ENCODE measurements around the gene POU2F2. TPM values are rescaled to one million over a fixed set of nuclear protein-coding genes. Genes with fewer than 3 reads are reported as not detected.

Gene POU2F2
- total RNA-seq (2014; rRNA removed; shearing (Covaris generic); ENCODE audit: low replicate concordance) = not detected in 2 replicates

GRCh38 chr19:42132030-42132628 is at the start of gene POU2F2:
Gene POU2F2 (minus strand): TSS chr19:42132446. CDS start chr19:42132411, 35 bp downstream.
- in situ Hi-C loops (cut with HindIII; ENCODE audit: low pct_unique_long_range_greater_than_20kb, low sequenced_read_pairs) = no loop called here
- DNase-seq (ENCODE audit: low read depth) = no peak

GRCh38 chr19:42178791-42179674 is 46.8 kb upstream of the POU2F2 start:
- in situ Hi-C loops (cut with HindIII; ENCODE audit: low pct_unique_long_range_greater_than_20kb, low sequenced_read_pairs) = no loop called here
- no peak for DNase-seq (ENCODE audit: low read depth)

GRCh38 chr19:42177686-42178019 is 45.4 kb upstream of the POU2F2 start:
- in situ Hi-C loops (cut with HindIII; ENCODE audit: low pct_unique_long_range_greater_than_20kb, low sequenced_read_pairs) = no loop called here
- no peak for DNase-seq (ENCODE audit: low read depth)

- DNase-seq (ENCODE audit: low read depth) = peak; percentile 78
- in situ Hi-C loops (cut with HindIII; ENCODE audit: low pct_unique_long_range_greater_than_20kb, low sequenced_read_pairs) = no loop called here
Measured at GRCh38 chr19:42176990-42177685, 44.9 kb upstream of the POU2F2 start.

GRCh38 chr19:42176649-42176989 is 44.4 kb upstream of the POU2F2 start:
- in situ Hi-C loops (cut with HindIII; ENCODE audit: low pct_unique_long_range_greater_than_20kb, low sequenced_read_pairs) = no loop called here
- no peak for DNase-seq (ENCODE audit: low read depth)

- in situ Hi-C loops (cut with HindIII; ENCODE audit: low pct_unique_long_range_greater_than_20kb, low sequenced_read_pairs) = no loop called here
Measured at GRCh38 chr19:42175952-42176648, 43.9 kb upstream of the POU2F2 start.

GRCh38 chr19:42174958-42175734 is 42.9 kb upstream of the POU2F2 start:
- DNase-seq (ENCODE audit: low read depth) = no peak
- in situ Hi-C loops (cut with HindIII; ENCODE audit: low pct_unique_long_range_greater_than_20kb, low sequenced_read_pairs) = no loop called here

More at GRCh38 chr19:42175952-42176648, 43.9 kb upstream of the POU2F2 start:
- DNase-seq (ENCODE audit: low read depth) = no peak

- in situ Hi-C loops (cut with HindIII; ENCODE audit: low pct_unique_long_range_greater_than_20kb, low sequenced_read_pairs) = no loop called here
- no peak for DNase-seq (ENCODE audit: low read depth)
Measured at GRCh38 chr19:42174188-42174587, 41.9 kb upstream of the POU2F2 start.

GRCh38 chr19:42173695-42174094 is 41.4 kb upstream of the POU2F2 start:
- in situ Hi-C loops (cut with HindIII; ENCODE audit: low pct_unique_long_range_greater_than_20kb, low sequenced_read_pairs) = no loop called here
- no peak for DNase-seq (ENCODE audit: low read depth)

GRCh38 chr19:42172261-42172660 is 40.0 kb upstream of the POU2F2 start:
- no peak for DNase-seq (ENCODE audit: low read depth)
- in situ Hi-C loops (cut with HindIII; ENCODE audit: low pct_unique_long_range_greater_than_20kb, low sequenced_read_pairs) = no loop called here

GRCh38 chr19:42170715-42171114 is 38.5 kb upstream of the POU2F2 start:
- no peak for DNase-seq (ENCODE audit: low read depth)
- in situ Hi-C loops (cut with HindIII; ENCODE audit: low pct_unique_long_range_greater_than_20kb, low sequenced_read_pairs) = no loop called here

GRCh38 chr19:42169486-42170413 is 37.5 kb upstream of the POU2F2 start:
- DNase-seq (ENCODE audit: low read depth) = no peak
- in situ Hi-C loops (cut with HindIII; ENCODE audit: low pct_unique_long_range_greater_than_20kb, low sequenced_read_pairs) = no loop called here

GRCh38 chr19:42168206-42168605 is 36.0 kb upstream of the POU2F2 start:
- in situ Hi-C loops (cut with HindIII; ENCODE audit: low pct_unique_long_range_greater_than_20kb, low sequenced_read_pairs) = no loop called here
- no peak for DNase-seq (ENCODE audit: low read depth)

- in situ Hi-C loops (cut with HindIII; ENCODE audit: low pct_unique_long_range_greater_than_20kb, low sequenced_read_pairs) = no loop called here
- DNase-seq (ENCODE audit: low read depth) = peak; percentile 10
Measured at GRCh38 chr19:42166316-42166715, 34.1 kb upstream of the POU2F2 start.

- DNase-seq (ENCODE audit: low read depth) = no peak
- in situ Hi-C loops (cut with HindIII; ENCODE audit: low pct_unique_long_range_greater_than_20kb, low sequenced_read_pairs) = no loop called here
Measured at GRCh38 chr19:42165146-42165545, 32.9 kb upstream of the POU2F2 start.

- no peak for DNase-seq (ENCODE audit: low read depth)
- in situ Hi-C loops (cut with HindIII; ENCODE audit: low pct_unique_long_range_greater_than_20kb, low sequenced_read_pairs) = no loop called here
Measured at GRCh38 chr19:42161616-42162263, 29.5 kb upstream of the POU2F2 start.

- in situ Hi-C loops (cut with HindIII; ENCODE audit: low pct_unique_long_range_greater_than_20kb, low sequenced_read_pairs) = no loop called here
Measured at GRCh38 chr19:42159942-42160341, 27.7 kb upstream of the POU2F2 start.

More at GRCh38 chr19:42159942-42160341, 27.7 kb upstream of the POU2F2 start:
- DNase-seq (ENCODE audit: low read depth) = no peak
